Trophoblast cell (in vitro differentiated cells and primary cell): ENCODE measurements around the gene OR7D4.

Experiments used
- DNase-seq, 2 donors: peaks; one replicate each; pipeline ENCODE4 v3.0.0-alpha.2; 2016
- H2AFZ ChIP-seq: 2 replicates; pipeline ENCODE4 v1.6.1; 2013; ENCODE audit warnings: low read length, moderate library complexity, mild to moderate bottlenecking; ENCODE audit not compliant: insufficient read depth, poor library complexity
- H2AK5ac ChIP-seq: 2 replicates; pipeline ENCODE4 v1.6.1; 2013; ENCODE audit warnings: mild to moderate bottlenecking, low read length
- H2BK120ac ChIP-seq: 2 replicates; pipeline ENCODE4 v1.6.1; 2013; ENCODE audit warnings: low read length, mild to moderate bottlenecking, moderate library complexity; ENCODE audit not compliant: insufficient read depth, poor library complexity
- H2BK12ac ChIP-seq: 2 replicates; pipeline ENCODE4 v1.6.1; 2013; ENCODE audit warnings: mild to moderate bottlenecking, low read length, moderate library complexity
- H2BK5ac ChIP-seq: 2 replicates; pipeline ENCODE4 v1.6.1; 2013; ENCODE audit warnings: low read length, low read depth, moderate library complexity, mild to moderate bottlenecking; ENCODE audit not compliant: poor library complexity
- H3K14ac ChIP-seq: 2 replicates; pipeline ENCODE4 v1.6.1; 2013; ENCODE audit warnings: mild to moderate bottlenecking, low read length
- H3K18ac ChIP-seq: 2 replicates; pipeline ENCODE4 v1.6.1; 2013; ENCODE audit warnings: mild to moderate bottlenecking, low read length
- H3K23ac ChIP-seq: 2 replicates; pipeline ENCODE4 v1.6.1; 2013; ENCODE audit warnings: low read length
- H3K27ac ChIP-seq: 2 replicates; pipeline ENCODE4 v1.5.1; 2013; ENCODE audit warnings: low read depth, mild to moderate bottlenecking, inconsistent platforms, low read length, moderate library complexity
- H3K27me3 ChIP-seq: 2 replicates; pipeline ENCODE4 v1.6.1; 2013; ENCODE audit warnings: inconsistent platforms, mild to moderate bottlenecking, low read length, moderate library complexity; ENCODE audit not compliant: insufficient read depth
- H3K36me3 ChIP-seq, 2 experiments: 1 replicate in 1 of 2; 2 replicates in 1 of 2; pipeline ENCODE4 v1.6.1; 2013; ENCODE audit warnings: low read length in 2 of 2, mild to moderate bottlenecking in 2 of 2, moderate library complexity in 1 of 2; ENCODE audit not compliant: insufficient read depth in 2 of 2, control insufficient read depth in 1 of 2
- H3K4ac ChIP-seq: 2 replicates; pipeline ENCODE4 v1.6.1; 2013; ENCODE audit warnings: low read depth, mild to moderate bottlenecking, low read length, moderate library complexity
- H3K4me1 ChIP-seq, 2 experiments: 1 replicate in 1 of 2; 2 replicates in 1 of 2; pipeline ENCODE4 v1.6.1; 2013; ENCODE audit warnings: low read length in 2 of 2, mild to moderate bottlenecking in 2 of 2, moderate library complexity in 1 of 2; ENCODE audit not compliant: insufficient read depth in 2 of 2, control insufficient read depth in 1 of 2
- H3K4me2 ChIP-seq: 2 replicates; pipeline ENCODE4 v1.6.1; 2013; ENCODE audit warnings: inconsistent platforms, mild to moderate bottlenecking, low read length, moderate library complexity
- H3K4me3 ChIP-seq: 2 replicates; pipeline ENCODE4 v1.5.1; 2013; ENCODE audit warnings: mild to moderate bottlenecking, low read depth, low read length, inconsistent platforms
- H3K79me1 ChIP-seq: one replicate; pipeline ENCODE4 v1.6.1; 2013; ENCODE audit warnings: low read length
- H3K79me2 ChIP-seq: 2 replicates; pipeline ENCODE4 v1.6.1; 2013; ENCODE audit warnings: low read length, mild to moderate bottlenecking; ENCODE audit not compliant: control insufficient read depth, insufficient read depth, poor library complexity
- H3K9ac ChIP-seq: 2 replicates; pipeline ENCODE4 v1.6.1; 2013; ENCODE audit warnings: mild to moderate bottlenecking, low read length
- H3K9me3 ChIP-seq: 2 replicates; pipeline ENCODE4 v1.6.1; 2013; ENCODE audit warnings: low read depth, mild to moderate bottlenecking, control low read depth, inconsistent platforms, low read length; ENCODE audit not compliant: insufficient read depth
- H4K12ac ChIP-seq: 2 replicates; pipeline ENCODE4 v1.6.1; 2013; ENCODE audit warnings: low read depth, mild to moderate bottlenecking, low read length, moderate library complexity
- H4K8ac ChIP-seq: 2 replicates; pipeline ENCODE4 v1.6.1; 2013; ENCODE audit warnings: low read depth, mild to moderate bottlenecking, low read length, moderate library complexity
- H4K91ac ChIP-seq: one replicate; pipeline ENCODE4 v1.6.1; 2013; ENCODE audit warnings: low read depth, mild to moderate bottlenecking, low read length, moderate library complexity
- WGBS: extraction: QIAGEN DNeasy Blood & Tissue Kit; methylation state at CpG from one replicate; pipeline ENCODE4 v1.1.7; 2013; ENCODE audit warnings: missing lambda C conversion rate; ENCODE audit not compliant: insufficient read length, insufficient coverage; ENCODE audit errors: extremely low coverage; 5-methylcytosine and 5-hydroxymethylcytosine counted together

The OR7D4 gene

GRCh38 chr19:9165261-9165660 lies 54.1 kb downstream of the OR7D4 start:
- no peaks in the 10 kb centered on the region for H3K79me2 ChIP-seq
- no peak overlapping the region for H3K23ac ChIP-seq
- H3K9ac ChIP-seq = no peak overlapping the region
- DNase-seq = no peak
- peaks cover 12% of the 10 kb centered on the region for H3K9me3 ChIP-seq
- H3K4me3 ChIP-seq = no peak overlapping the region
- no peak overlapping the region for H4K12ac ChIP-seq
- H2AFZ ChIP-seq = no peak overlapping the region
- H2AK5ac ChIP-seq = no peak overlapping the region
- H4K91ac ChIP-seq = no peak overlapping the region
- no peak overlapping the region for H3K14ac ChIP-seq
- no peaks in the 10 kb centered on the region for H3K27me3 ChIP-seq
- H3K4me1 ChIP-seq = no peaks in the 10 kb centered on the region
- H2BK5ac ChIP-seq = no peak overlapping the region
- WGBS = no CpG with 5 or more reads among the region's 3 CpGs
- no peak overlapping the region for H4K8ac ChIP-seq
- H2BK12ac ChIP-seq = no peak overlapping the region
- no peak overlapping the region for H3K27ac ChIP-seq
- H3K4me2 ChIP-seq = no peak overlapping the region
- H2BK120ac ChIP-seq = no peak overlapping the region
- no peak overlapping the region for H3K18ac ChIP-seq
- no peak overlapping the region for H3K4ac ChIP-seq
- no peaks in the 10 kb centered on the region for H3K79me1 ChIP-seq
- peaks cover 30 to 36% of the 10 kb centered on the region in 2 experiments for H3K36me3 ChIP-seq

DNA sequence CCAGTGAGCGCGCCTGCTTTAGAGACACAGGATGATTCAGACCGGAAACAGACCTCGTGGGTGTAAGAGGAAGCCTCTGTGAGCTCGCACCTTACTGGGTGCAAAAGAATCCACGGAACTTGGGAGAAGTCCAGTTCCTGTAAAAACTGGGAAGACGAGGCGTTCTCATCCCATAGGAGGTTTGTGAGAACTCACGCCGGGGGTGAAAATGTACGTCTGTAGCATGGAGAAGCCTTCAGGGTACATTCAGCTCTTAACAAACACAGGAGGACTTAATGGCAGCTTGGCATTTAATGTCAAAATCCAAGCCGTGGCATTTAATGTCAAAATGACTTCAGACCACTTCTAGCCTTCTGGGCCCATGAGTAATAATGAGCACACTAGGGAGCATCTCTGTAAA lies 58.0 kb downstream of the OR7D4 start:
- Histone ChIP-seq H2BK12ac (no peak overlapping the region), H3K23ac (no peak overlapping the region), H3K9me3 (peaks cover 20% of the 10 kb centered on the region), H2AK5ac (no peak overlapping the region), H3K4me3 (no peak overlapping the region), H3K9ac (no peak overlapping the region), H3K36me3 (peaks cover 61 to 71% of the 10 kb centered on the region in 2 experiments), H4K12ac (no peak overlapping the region), H3K18ac (no peak overlapping the region), H2BK5ac (no peak overlapping the region), H3K4ac (no peak overlapping the region), H3K14ac (no peak overlapping the region), H3K4me1 (no peaks in the 10 kb centered on the region), H4K8ac (no peak overlapping the region), H3K79me1 (no peaks in the 10 kb centered on the region), H3K27ac (no peak overlapping the region), H3K27me3 (no peaks in the 10 kb centered on the region), H4K91ac (no peak overlapping the region), H2AFZ (no peak overlapping the region), H2BK120ac (no peak overlapping the region), H3K79me2 (no peaks in the 10 kb centered on the region), H3K4me2 (no peak overlapping the region)
- no peak for DNase-seq
- no CpG with 5 or more reads among the region's 12 CpGs for WGBS
